NCI-H526 (cell line): ENCODE results near the gene ST6GALNAC2.

Source experiments
- DNase-seq, 2 experiments: peaks; one replicate each; lab custom pipeline; 2025; lab: John Stamatoyannopoulos, UW

ST6GALNAC2 gene

GRCh38 chr17:76599694-76600460 lies 14.2 kb upstream of the ST6GALNAC2 start:
- no peak for DNase-seq

- DNase-seq = peak in 1 of 2 experiments; percentile 28
Observed at GRCh38 chr17:76598004-76598439, 12.4 kb upstream of the ST6GALNAC2 start.

- DNase-seq = peak; percentile 35 to 67
Observed at GRCh38 chr17:76597156-76598003, 11.7 kb upstream of the ST6GALNAC2 start.

GRCh38 chr17:76594690-76595089 lies 9.0 kb upstream of the ST6GALNAC2 start:
- DNase-seq = no peak

GRCh38 chr17:76593959-76594358 lies 8.3 kb upstream of the ST6GALNAC2 start:
- DNase-seq = no peak

- DNase-seq = no peak
Observed at GRCh38 chr17:76593384-76593826, 7.7 kb upstream of the ST6GALNAC2 start.

GRCh38 chr17:76588182-76588581 lies 2.5 kb upstream of the ST6GALNAC2 start:
- DNase-seq = no peak

- DNase-seq = peak; percentile 82 to 90
Observed at GRCh38 chr17:76586741-76587487, 1.3 kb upstream of the ST6GALNAC2 start.

- DNase-seq = peak in 1 of 2 experiments; percentile 56
Observed at GRCh38 chr17:76585033-76585648, 519 bp downstream of the ST6GALNAC2 start.

- no peak for DNase-seq
Observed at GRCh38 chr17:76584427-76585032, 1.1 kb downstream of the ST6GALNAC2 start.

GRCh38 chr17:76582660-76583059 lies 3.0 kb downstream of the ST6GALNAC2 start:
- DNase-seq = no peak

GRCh38 chr17:76581515-76581914 lies 4.1 kb downstream of the ST6GALNAC2 start:
- DNase-seq = no peak

- no peak for DNase-seq
Observed at GRCh38 chr17:76579281-76579680, 6.4 kb downstream of the ST6GALNAC2 start.

- no peak for DNase-seq
Observed at GRCh38 chr17:76578376-76578775, 7.3 kb downstream of the ST6GALNAC2 start.

GRCh38 chr17:76577876-76578275 lies 7.8 kb downstream of the ST6GALNAC2 start:
- DNase-seq = no peak

- DNase-seq = no peak
Observed at GRCh38 chr17:76576189-76576588, 9.5 kb downstream of the ST6GALNAC2 start.

GRCh38 chr17:76575570-76575969 lies 10.1 kb downstream of the ST6GALNAC2 start:
- DNase-seq = no peak

GRCh38 chr17:76574166-76574565 lies 11.5 kb downstream of the ST6GALNAC2 start:
- DNase-seq = no peak

- DNase-seq = no peak
Observed at GRCh38 chr17:76573096-76573495, 12.6 kb downstream of the ST6GALNAC2 start.

GRCh38 chr17:76572201-76572910 lies 13.3 kb downstream of the ST6GALNAC2 start:
- DNase-seq = no peak
